HK-2 (cell line): Measurements from ENCODE around the gene CDC27.
"Not testable (repeated sequence)": the region's sequence is repeated elsewhere in the genome, so short reads cannot be mapped to it uniquely, and the experiment has no call there.

Experiments
- DNase-seq: peaks from one replicate; pipeline ENCODE4 v3.0.0-alpha.2; 2018; ENCODE audit not compliant: unreplicated experiment

The CDC27 gene, protein sequence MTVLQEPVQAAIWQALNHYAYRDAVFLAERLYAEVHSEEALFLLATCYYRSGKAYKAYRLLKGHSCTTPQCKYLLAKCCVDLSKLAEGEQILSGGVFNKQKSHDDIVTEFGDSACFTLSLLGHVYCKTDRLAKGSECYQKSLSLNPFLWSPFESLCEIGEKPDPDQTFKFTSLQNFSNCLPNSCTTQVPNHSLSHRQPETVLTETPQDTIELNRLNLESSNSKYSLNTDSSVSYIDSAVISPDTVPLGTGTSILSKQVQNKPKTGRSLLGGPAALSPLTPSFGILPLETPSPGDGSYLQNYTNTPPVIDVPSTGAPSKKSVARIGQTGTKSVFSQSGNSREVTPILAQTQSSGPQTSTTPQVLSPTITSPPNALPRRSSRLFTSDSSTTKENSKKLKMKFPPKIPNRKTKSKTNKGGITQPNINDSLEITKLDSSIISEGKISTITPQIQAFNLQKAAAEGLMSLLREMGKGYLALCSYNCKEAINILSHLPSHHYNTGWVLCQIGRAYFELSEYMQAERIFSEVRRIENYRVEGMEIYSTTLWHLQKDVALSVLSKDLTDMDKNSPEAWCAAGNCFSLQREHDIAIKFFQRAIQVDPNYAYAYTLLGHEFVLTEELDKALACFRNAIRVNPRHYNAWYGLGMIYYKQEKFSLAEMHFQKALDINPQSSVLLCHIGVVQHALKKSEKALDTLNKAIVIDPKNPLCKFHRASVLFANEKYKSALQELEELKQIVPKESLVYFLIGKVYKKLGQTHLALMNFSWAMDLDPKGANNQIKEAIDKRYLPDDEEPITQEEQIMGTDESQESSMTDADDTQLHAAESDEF

GRCh38 chr17:47188876-47189731 lies at the start of gene CDC27:
Gene CDC27 (minus strand): TSS chr17:47189295. CDS start chr17:47189172, 123 bp downstream.
- peak; percentile 100 for DNase-seq

- DNase-seq, result no peak
Observed at GRCh38 chr17:47238321-47239010, 49.4 kb upstream of the CDC27 start.

GRCh38 chr17:47237841-47238240 lies 48.7 kb upstream of the CDC27 start:
- no peak for DNase-seq

- no peak for DNase-seq
Observed at GRCh38 chr17:47235923-47236322, 46.8 kb upstream of the CDC27 start.

DNA sequence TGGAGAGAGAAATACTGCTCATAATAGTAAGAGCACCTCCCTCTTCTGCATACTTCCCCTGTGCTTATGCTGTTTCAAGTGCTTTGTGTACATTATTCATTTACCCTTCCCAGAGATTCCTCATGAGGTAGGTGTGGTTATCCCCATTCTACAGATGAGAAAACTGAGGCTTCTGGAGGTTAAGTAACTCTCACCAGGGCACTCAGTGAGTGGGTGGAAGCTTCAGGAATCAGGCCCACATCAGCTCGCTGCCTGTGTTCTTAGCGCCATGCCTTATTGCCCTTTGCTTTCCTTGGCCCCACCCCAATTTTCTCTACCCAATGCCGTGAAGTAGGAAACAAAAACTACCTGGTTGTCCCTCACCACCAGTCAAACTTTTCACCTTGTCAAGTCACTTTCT lies 46.4 kb upstream of the CDC27 start:
- DNase-seq, result no peak

DNA sequence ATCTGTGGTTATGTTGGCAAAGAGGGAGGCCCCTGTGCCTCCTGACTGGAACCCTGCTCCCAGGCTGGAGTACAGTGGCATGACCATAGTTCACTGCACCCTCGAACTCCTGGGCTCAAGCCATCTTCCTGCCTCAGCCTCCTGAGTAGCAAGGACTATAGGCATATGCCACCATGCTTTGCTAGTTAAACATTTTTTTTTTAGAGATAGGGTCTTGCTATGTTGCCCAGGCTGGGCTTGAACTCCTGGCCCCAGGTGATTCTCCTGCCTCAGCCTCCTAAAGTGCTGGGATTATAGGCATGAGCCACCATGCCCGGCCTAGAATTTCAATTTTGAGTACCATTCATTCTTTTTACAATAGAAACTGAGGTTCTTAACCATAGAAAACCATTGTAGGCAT lies 43.4 kb upstream of the CDC27 start:
- no peak for DNase-seq

- DNase-seq, result no peak
Observed at GRCh38 chr17:47231866-47232265, 42.8 kb upstream of the CDC27 start.

- no peak for DNase-seq
Observed at GRCh38 chr17:47231334-47231733, 42.2 kb upstream of the CDC27 start.

GRCh38 chr17:47230864-47231263 lies 41.8 kb upstream of the CDC27 start:
- peak; percentile 58 for DNase-seq

DNA sequence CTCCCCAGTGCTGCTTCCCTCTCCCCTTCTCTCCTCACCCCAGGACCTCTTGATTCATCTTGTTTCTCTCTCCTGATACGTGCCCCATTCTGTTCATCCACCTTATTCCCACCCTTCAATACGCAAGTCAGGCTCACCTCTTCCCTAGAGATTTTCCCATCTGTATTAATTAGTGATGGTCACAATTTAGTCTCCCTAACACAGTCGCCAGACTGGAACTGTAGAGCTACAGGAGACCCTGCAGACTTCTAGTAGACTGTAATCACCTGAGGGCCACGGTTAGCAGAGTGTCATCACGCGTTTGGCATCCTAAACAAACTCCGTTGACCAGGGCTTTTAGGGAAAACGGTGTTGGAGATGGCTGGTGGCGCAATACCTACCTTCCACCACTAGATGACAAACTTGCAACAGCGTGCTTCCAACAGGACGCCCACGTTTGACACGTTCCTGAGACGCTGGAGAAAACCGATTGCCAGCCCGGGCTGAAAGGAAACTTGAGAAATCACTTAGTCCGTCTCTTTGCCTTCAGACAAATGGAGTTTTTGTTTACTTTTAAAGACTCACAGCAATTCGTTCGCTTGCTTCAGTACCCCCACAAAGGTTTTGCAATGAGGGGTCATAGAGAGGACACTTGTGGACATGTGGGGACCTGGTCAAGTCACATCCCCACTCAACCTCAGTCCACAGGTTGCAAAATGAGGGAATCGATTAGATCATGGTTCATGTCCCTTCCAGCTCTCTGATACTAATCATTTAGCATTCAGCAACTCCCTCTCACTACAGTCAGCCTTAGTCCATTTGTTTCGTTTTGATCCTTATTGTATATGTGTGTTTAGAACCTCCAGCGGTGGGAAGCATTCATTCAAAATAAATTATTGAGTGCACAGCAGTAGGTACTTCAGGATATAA lies 40.7 kb upstream of the CDC27 start:
- DNase-seq, result peak; percentile 90

- DNase-seq, result no peak
Observed at GRCh38 chr17:47227862-47228261, 38.8 kb upstream of the CDC27 start.

DNA sequence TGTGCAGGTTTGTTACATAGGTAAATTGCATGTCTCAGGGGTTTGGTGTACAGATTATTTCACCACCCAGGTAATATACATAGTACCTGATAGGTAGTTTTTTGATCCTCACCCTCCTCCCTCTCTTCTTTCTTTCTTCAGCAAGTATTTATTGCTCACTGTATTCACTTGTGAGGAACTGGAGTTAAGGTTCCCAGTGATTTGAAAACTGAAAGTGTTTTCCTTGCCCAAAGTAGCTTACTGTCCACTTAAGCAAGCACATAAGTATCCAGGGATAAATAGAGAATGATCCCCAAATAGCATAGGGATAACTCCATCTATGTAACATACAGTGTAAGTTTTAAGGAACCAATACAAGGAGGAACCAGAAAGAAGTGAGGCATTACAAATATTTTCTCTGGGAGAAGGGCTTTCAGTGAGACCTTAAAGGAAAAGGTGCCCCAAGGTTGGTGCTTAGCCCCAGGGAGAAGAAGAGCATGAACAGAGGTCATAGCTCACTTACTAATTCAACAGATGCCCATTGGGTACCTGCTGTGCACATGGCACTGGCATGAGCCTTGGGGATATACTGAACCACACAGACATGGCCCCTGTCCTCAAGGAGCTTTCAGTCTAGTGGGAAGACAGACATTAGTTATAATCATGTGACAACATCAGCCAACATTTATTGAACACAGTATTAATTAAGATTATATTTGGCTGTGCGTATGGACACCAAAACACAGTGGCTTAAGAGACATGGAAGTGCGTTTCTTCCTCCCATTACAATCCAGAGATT lies 37.0 kb upstream of the CDC27 start:
- DNase-seq, result no peak

DNA sequence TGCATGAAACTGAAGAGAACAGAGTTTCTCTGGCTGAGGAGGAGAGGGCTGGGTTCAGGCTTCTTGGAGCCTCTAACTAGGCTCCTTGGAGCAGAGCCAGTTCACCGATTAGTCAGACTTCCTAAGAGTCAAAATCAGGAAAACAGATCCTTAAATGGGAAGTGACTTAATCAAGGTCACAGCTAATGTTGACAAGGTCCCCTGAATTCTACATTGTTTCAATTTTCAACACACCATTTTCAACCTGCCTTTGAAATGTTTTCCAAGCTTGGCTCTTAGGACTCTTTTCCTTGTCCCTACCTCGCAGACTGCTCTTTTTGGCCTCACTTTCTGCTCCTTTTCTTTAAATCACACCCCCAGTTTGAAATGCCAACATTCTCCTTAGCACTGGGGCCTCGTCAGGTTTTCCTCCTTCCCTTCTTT lies 36.4 kb upstream of the CDC27 start:
- no peak for DNase-seq

GRCh38 chr17:47224966-47225365 lies 35.9 kb upstream of the CDC27 start:
- DNase-seq, result no peak

- not testable (repeated sequence) for DNase-seq
Observed at GRCh38 chr17:47224077-47224476, 35.0 kb upstream of the CDC27 start.

DNA sequence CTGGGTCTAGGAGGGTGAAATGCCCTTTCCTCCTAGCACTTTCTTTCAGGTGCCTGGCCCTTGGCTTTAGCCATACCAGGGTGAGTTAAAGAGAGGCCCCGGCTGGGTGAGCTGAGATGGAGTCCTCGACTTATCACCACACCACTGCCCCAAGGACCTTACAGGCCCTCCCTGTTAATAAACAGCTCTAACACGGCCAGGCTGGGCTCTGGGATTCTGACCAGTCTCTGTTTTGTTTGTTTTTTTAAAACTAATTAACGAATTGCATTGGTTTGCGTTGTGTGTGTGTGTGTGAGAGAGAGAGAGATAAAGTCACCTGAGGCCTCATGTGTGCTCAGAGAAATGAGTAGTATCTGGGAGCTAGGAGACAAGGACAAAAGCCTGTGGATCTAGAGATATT lies 34.4 kb upstream of the CDC27 start:
- no peak for DNase-seq

GRCh38 chr17:47223007-47223406 lies 33.9 kb upstream of the CDC27 start:
- DNase-seq, result no peak

DNA sequence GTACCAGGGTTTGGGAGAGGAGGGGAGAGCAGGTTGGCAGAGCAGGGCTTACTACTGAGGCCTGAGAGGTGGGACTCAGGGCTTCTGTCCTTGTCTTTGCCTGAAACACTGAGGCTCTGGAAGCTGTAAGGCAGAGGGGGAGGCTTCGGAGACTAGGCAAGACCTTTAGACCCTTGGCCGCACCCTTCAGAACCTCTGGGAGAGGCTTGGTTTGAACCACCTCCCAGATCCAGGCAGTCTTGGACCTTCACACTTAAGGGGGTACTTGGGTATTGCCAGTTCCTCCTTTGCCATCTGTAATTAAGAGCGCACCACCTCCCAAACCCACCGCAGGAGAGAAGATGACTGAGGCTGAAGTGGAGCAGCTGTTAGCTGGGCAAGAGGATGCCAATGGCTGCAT lies 33.0 kb upstream of the CDC27 start:
- no peak for DNase-seq

GRCh38 chr17:47221154-47221553 lies 32.1 kb upstream of the CDC27 start:
- DNase-seq, result no peak
